ENCODE measurements around the gene CIROP.

DNA sequence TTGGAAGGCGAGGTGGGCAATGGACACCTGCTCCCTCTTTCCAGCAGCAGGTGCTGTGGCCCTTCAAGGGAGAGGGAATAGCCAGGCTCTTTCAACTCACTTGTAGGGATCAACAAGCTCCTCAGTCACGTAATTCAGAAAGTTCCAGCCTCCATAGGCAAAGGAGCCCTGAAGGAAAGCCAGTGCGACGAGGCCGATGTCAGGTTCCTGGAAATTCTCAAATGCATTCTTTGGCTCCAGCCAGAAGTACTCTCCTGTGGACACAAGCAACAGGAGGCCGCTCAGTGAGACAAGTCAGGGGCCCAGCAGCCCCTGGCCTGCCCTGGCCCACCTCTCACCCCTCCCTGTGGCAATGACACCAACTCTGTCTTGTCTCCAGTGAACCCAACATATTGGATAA, 35.6 kb upstream of the CIROP start:
- TF ChIP-seq POLR2A (IDR thresholded peaks at IDR 0.05; ENCODE audit: low read depth, low read length) (no peak), POU2F2 (IDR thresholded peaks at IDR 0.05; ENCODE audit: low read depth, low read length) (no peak), POLR2AphosphoS5 (IDR thresholded peaks at IDR 0.05; ENCODE audit: low read depth, low read length) (no peak), TAF1 (IDR thresholded peaks at IDR 0.05; ENCODE audit: low read depth, low read length) (no peak), SPI1 (IDR thresholded peaks at IDR 0.05; ENCODE audit: low read depth, low read length) (no peak), PAX5 (IDR thresholded peaks at IDR 0.05; ENCODE audit: insufficient read depth, low read length, severe bottlenecking) (no peak)
